HG02759 (cell line): ENCODE results near the gene COMT.

Experiments used
- ATAC-seq: cut with Tn5 transposase; IDR thresholded peaks from one replicate; pipeline ENCODE4 v1.9.1; 2021; ENCODE audit warnings: mild to moderate bottlenecking, moderate library complexity; ENCODE audit not compliant: unreplicated experiment

COMT gene

DNA sequence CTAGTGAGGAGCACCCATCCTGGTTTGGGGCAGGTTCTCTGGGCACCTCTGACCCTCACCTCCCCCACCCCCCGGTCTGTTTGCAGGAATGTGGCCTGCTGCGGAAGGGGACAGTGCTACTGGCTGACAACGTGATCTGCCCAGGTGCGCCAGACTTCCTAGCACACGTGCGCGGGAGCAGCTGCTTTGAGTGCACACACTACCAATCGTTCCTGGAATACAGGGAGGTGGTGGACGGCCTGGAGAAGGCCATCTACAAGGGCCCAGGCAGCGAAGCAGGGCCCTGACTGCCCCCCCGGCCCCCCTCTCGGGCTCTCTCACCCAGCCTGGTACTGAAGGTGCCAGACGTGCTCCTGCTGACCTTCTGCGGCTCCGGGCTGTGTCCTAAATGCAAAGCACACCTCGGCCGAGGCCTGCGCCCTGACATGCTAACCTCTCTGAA lies 26.9 kb downstream of the COMT start:
- ATAC-seq = no peak

DNA sequence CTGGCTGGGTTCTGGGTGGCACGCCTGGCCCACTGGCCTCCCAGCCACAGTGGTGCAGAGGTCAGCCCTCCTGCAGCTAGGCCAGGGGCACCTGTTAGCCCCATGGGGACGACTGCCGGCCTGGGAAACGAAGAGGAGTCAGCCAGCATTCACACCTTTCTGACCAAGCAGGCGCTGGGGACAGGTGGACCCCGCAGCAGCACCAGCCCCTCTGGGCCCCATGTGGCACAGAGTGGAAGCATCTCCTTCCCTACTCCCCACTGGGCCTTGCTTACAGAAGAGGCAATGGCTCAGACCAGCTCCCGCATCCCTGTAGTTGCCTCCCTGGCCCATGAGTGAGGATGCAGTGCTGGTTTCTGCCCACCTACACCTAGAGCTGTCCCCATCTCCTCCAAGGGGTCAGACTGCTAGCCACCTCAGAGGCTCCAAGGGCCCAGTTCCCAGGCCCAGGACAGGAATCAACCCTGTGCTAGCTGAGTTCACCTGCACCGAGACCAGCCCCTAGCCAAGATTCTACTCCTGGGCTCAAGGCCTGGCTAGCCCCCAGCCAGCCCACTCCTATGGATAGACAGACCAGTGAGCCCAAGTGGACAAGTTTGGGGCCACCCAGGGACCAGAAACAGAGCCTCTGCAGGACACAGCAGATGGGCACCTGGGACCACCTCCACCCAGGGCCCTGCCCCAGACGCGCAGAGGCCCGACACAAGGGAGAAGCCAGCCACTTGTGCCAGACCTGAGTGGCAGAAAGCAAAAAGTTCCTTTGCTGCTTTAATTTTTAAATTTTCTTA lies 27.8 kb downstream of the COMT start:
- no peak for ATAC-seq

DNA sequence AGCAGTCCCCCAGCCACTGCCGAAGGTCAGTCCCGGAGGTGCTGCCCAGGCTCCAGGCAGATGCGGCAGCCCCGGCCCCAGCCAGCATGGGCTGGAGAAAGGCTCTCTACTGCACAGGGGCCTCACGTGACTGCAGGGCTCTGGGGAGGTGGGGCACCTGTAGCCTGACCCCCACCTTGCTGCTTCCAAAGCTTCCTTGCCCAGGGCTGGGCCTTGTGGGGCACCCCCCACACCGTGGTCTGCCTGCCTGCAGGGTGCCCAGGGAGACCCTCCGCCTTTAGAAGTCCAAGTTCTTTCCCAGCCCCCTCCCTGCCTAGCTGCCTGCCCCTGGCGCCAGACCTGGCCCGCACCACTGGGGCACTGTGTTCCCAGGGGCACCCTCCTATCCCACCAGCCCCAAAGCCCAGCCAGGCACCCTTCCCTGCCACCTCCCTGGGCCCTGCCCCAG lies 28.5 kb downstream of the COMT start:
- no peak for ATAC-seq

GRCh38 chr22:19970479-19971275 lies 29.1 kb downstream of the COMT start:
- no peak for ATAC-seq

DNA sequence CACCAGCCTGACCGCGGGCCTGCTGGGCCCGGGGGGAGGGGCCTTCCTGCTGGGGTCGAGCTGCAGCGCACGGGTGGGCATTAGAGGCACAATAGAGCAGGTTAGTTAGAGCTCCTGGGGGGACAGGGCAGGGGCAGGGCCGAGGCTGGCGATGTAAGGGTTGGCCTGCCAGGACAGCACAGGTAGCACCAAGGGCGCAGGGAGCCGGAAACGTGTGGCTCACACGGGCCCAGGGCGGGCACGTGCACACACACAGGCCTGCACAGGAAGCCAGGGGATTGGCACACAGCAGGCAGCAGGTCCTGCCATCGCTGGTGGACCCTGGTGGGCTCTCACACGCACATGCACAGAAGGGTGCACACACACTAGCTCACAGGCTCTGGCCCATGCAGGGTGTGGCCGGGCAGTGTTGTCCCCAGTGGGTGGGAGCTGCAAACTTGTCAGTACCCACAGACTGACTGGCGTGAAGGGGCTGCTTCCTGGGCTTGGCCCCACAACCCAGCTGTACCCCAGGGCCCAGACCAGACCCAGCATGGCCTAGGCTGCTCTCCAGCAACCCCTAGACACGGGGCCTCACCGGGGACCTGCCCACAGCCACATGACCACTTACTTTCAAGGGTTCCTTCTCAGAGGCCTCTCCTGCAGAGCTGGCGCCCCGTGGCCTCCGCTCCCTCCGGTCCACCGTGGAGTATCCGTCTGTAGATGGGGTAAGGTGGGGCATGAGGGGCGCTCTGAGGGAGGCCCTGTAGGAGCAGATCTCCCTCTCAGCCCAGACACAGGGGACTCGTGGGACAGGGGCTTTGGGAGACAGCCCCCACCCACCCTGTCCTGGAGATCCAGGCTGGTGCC lies 29.9 kb downstream of the COMT start:
- ATAC-seq = no peak

DNA sequence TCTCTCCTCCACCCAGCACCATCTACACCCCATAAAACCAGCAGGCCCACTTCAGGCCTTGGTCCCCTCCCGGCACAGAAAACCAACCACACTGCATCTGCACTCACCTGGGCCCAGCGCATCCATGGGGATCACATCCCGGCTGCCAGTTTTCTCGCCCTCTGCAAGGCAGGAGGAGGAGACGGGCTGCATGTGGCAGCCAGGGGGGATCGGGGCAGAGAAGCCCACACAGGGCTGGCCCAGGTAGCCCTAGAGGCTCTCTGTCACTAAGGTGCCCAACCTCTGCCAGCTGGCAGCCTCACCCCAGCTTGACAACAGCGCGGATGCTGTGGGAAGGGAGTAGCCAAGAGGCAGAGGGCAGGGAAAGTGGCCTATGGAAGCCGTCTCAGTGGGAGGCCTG lies 30.7 kb downstream of the COMT start:
- ATAC-seq = no peak

- no peak for ATAC-seq
Observed at GRCh38 chr22:19972652-19973550, 31.3 kb downstream of the COMT start.

- ATAC-seq = no peak
Observed at GRCh38 chr22:19973551-19974267, 32.1 kb downstream of the COMT start.

DNA sequence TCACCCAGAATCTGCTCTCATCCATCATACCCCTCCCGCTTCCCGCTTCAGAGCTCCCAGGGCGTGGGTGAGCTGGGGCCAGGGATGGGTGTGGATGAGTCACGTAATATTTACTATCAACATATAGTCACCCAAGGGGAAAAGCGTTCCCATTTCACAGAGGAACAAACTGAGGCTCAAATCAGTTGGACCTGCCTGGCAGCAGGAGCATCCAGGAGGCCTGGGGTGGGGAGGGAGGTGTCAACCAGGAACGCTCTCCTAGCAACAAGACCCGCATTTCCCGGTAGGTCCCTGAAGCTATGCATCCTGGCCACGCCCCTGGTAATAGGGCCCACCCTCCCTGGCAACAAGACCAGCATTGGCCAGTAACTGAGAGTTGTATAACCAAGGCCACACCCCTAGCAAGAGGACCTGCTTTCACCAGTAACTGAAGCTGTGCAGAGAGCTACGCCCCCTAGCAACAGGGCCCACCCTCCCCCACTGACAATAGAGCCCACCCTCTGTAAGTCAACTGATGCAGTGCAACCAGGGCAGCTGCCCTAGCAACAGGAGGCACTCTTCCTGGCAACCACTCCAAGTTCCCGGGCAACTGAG lies 32.8 kb downstream of the COMT start:
- ATAC-seq = peak; percentile 50

DNA sequence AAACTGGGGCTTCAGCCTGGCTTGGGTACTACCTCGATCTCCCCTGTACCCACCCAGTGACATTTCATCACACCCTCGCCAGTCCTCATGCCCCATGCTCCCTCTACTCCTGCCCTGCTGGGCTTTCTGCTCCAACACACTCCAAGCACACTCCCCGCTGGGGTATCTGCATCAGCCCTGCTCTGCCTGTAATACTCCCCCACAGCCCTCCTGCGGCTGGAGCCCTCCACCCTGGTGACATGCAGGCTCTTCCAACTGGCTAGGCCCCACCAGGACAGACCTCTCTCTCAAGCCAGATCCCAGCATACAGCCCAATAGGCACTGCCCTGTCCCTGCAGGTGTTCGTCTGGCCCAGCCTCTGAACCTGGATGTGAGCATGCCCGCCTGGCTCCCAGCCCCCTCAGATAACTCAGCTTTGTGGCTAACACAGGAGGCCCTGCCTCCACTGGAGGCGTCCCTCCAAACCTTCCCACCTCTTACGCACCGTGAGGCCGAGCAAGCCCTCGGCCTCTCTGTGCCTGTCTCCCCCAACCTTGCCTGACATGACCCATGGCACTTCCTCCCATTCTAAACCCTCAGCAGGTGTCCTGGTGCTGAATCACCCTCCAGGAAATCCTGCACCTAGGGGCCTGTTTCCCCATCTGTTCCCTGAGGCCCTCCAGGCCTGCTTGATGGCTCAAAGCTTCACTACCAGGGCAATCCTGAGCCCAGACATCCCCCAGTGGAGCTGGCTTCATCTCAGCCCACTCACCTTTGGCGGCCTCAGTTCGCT lies 33.5 kb downstream of the COMT start:
- ATAC-seq = no peak

DNA sequence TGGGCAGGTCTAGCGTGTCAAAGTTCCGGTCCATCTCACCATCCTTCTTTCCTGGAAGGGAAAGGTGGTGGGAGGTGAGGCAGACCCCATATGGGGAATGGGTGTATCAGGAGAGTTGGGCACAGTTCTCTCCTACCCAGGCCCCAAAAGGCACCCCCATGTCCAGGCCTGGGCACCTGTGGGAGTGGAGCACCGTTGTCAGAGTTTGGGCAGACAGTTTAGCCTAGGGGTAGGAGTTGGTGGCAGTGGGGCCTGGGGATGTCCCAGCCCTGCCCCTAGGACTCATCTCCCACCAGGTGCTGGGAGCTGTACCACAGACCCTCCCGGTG lies 34.1 kb downstream of the COMT start:
- no peak for ATAC-seq

GRCh38 chr22:19976671-19977070 lies 35.1 kb downstream of the COMT start:
- ATAC-seq = no peak

- ATAC-seq = no peak
Observed at GRCh38 chr22:19977296-19978243, 36.0 kb downstream of the COMT start.

DNA sequence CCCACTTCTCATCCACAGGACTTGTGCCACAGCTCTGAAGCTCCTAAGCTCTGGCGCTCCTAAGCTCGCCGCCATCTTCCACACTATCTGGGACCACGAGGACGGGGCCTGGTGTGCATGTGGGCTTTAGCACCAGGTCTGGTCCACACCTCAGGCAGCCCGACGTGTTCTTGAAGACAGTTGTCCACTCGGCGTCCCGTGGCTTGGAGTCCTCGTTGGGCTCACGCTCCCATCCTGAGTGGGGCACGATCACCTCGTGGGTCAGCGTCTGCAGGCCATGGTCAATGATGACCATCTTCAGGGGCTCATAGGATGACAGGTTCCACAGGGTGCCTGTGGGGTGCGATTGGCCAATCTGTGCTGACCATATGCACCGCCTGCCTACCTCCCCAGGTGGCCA lies 37.2 kb downstream of the COMT start:
- ATAC-seq = no peak

DNA sequence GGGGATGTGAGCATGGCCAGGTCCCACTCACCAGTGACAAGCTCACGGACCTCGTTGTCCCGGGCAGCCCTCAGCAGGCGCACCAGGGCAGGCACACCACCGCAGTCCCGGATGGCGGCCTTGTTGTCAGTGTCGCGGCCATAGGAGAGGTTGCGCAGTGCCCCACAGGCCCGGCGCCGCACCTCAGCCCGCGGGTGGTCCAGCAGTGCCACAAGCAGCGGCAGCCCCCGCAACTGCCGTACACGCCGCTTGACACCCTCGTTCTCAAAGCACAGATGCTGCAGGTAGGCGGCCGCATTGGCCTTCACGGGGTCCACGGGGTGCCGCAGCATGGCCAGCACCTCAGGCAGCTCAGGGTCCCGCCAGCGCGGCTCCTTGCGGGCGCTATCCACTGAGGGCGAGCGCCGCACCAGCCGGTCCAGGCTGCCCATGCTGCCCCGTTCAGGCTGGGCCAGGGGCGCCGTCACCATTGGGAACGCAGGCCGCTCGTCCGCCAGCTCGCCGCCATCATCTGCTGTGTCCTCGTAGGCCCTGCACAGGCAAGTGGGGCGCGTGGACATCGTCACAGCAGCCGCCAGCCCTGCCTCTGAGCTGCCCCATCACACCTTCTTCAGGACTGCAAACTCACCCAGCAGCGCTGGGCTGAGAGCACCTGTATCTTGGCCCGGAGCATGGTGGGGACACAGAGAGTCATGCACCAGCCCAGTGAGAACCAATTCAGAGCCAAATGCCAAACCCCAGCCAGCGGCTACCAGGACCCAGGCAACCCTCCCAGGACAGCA lies 38.3 kb downstream of the COMT start:
- ATAC-seq = no peak

- no peak for ATAC-seq
Observed at GRCh38 chr22:19980766-19981165, 39.2 kb downstream of the COMT start.
